GM18526 (cell line): Measurements from ENCODE around the gene TEFM.
A peak's percentile ranks its signal among the peaks of the same experiment; 100 is the strongest.

Experiments used
- POLR2A ChIP-seq: IDR thresholded peaks from 3 replicates; pipeline ENCODE4 v1.6.1; 2011; ENCODE audit not compliant: insufficient read length; ENCODE audit errors: extremely low read depth

TEFM gene, protein sequence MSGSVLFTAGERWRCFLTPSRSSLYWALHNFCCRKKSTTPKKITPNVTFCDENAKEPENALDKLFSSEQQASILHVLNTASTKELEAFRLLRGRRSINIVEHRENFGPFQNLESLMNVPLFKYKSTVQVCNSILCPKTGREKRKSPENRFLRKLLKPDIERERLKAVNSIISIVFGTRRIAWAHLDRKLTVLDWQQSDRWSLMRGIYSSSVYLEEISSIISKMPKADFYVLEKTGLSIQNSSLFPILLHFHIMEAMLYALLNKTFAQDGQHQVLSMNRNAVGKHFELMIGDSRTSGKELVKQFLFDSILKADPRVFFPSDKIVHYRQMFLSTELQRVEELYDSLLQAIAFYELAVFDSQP

DNA sequence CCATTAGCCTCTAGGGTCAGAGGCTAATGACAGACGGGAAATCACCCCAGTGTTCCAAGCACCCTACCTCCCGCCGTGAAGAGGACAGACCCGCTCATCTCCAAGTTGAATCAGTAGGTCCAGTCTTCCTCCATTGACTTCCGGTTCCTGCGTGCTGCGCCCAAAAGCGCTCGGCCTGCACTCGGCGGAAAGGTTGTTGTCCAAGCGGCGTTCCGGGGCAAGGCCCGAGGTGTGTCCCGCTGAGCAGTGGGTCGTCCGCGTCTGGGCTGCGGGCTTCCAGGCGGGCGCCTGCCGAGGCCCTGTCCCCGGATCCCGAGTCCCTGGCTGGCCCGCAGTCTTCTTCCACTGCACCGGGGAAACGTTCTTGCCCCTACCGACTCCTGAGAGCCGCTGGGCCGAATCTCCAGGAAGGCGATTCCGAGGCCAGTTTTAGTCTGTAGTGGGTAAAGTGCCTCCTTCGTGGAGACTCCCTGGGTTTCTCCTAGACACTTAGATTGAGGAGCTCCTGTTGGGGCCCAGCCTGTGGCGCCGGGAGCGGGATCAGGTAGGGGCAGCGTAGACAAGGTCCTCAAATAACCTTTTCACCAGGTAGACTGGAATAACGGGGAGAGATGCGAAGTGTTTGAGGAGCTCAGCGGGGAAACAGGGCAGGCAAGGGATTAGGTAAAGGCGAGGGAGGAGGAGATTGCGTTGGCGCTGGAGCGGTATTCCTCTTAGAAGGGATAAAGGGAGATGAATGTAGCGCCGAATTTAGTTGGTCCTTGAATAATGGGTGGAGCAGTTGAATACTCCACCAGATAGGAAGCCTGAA, at the start of gene TEFM:
TSS of gene TEFM (minus strand) at position 138 of the 811 bp plus-strand sequence. CDS start at position 98, 40 bp downstream.
- TF ChIP-seq POLR2A: peak; percentile 89

DNA sequence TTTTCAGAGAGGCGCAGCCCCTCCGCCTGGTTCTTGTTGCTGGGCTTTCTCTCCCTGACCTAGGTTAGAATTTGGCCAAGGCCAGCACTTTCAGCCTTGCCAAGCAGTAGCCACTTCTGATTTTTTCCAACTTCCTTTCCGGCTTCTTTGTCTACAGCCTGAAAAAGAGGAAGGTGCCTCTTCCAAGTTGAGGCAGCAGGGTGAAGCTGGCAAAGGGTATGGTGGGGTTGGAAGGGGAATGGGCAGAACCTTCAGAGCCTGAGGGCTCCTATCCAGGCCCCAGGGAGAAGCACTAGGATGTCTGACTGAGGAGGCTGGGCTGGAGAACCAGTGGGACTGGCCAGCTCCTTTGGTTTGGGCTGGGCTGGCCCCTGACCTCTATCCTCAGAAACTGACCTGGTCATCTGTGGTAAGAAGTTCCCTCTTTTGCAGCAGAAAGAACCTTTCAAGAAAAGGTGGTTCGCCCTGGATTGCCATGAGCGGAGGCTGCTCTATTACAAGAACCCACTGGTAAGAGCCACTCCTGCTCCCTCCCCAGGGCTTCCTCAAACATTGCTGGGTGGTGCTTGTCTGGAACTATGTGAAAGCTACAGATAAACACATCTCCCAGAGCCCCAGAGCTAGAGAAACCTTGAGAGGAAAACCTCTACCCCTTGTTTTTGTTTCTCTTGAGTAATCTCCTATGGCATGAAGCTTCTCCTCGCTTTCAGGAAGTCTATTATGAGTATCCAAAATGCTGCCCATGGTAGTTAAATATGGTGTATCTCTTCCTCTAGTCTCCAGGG, 48.2 kb upstream of the TEFM start:
- no peak for TF ChIP-seq POLR2A

DNA sequence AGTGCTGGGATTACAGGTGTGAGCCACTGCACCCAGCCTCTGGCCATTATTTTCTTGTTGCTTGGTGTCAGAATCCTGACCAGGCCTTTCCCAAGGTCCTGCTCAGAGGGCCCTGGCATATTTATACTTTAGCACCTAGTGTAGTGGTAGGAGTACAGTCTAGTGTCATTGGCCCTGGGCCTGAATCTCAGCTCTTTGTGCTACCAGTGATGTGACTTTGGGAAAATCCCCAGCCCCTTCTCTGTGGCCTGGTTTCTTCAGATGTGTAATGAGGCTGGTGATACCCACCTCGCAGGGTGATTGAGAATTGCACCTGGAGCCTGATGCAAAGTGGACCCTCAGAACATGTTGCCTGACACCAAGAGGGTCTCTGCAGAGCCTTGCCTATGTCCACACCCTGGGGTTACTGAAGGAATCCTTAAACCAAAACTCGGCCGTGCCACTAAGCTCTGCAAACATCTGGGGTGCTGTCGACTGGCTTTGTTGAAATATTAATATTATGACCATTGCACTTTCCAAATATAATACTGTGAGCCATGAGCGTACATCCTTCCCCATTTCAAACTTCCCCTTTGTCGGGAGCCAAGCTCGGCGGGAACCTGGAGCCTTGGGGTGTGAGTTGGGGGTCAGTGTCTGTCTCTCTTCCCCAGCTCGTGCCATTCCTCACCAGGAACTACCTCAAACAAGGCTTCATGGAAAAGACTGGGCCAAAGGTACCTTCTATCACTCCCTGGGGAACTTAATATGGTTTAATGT, 46.8 kb upstream of the TEFM start:
- TF ChIP-seq POLR2A: no peak

GRCh38 chr17:30950669-30951399, 44.8 kb upstream of the TEFM start:
- no peak for TF ChIP-seq POLR2A

GRCh38 chr17:30950189-30950588, 44.2 kb upstream of the TEFM start:
- no peak for TF ChIP-seq POLR2A

GRCh38 chr17:30947796-30948195, 41.8 kb upstream of the TEFM start:
- TF ChIP-seq POLR2A: no peak

- no peak for TF ChIP-seq POLR2A
These were observed 36.5 kb upstream of the TEFM start for GRCh38 chr17:30942308-30943079.

GRCh38 chr17:30939051-30939689, 33.1 kb upstream of the TEFM start:
- TF ChIP-seq POLR2A: no peak

- TF ChIP-seq POLR2A: no peak
These were observed 27.9 kb upstream of the TEFM start for GRCh38 chr17:30933966-30934365.

GRCh38 chr17:30930495-30930894, 24.5 kb upstream of the TEFM start:
- no peak for TF ChIP-seq POLR2A

GRCh38 chr17:30929081-30929633, 23.1 kb upstream of the TEFM start:
- no peak for TF ChIP-seq POLR2A

GRCh38 chr17:30928584-30928983, 22.5 kb upstream of the TEFM start:
- no peak for TF ChIP-seq POLR2A

DNA sequence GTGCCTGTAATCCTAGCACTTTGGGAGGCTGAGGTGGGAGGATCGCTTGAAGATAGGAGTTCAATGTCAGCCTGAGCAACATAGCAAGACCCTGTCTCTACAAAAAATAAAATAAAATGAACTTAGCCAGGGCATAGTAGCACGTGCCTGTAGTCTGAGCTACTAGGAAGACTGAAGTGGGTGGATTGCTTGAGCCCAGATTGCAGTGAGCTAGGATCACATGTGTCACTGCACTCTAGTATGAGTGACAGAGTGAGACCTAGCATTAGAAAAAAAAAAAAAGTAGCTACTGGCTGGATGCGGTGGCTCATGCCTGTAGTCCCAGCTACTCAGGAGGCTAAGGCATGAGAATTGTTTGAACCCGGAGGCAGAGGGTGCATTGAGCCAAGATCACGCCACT, 21.7 kb upstream of the TEFM start:
- no peak for TF ChIP-seq POLR2A
